HG03159 (cell line): ENCODE results near the gene SPATA25.
A peak's percentile ranks its signal among the peaks of the same experiment; 100 is the strongest.
"Not testable (repeated sequence)": the region's sequence is repeated elsewhere in the genome, so short reads cannot be mapped to it uniquely, and the experiment has no call there.

Source experiments
- ATAC-seq: cut with Tn5 transposase; IDR thresholded peaks from one replicate; pipeline ENCODE4 v1.9.1; 2021; ENCODE audit warnings: mild to moderate bottlenecking, moderate library complexity; ENCODE audit not compliant: unreplicated experiment

SPATA25 gene

DNA sequence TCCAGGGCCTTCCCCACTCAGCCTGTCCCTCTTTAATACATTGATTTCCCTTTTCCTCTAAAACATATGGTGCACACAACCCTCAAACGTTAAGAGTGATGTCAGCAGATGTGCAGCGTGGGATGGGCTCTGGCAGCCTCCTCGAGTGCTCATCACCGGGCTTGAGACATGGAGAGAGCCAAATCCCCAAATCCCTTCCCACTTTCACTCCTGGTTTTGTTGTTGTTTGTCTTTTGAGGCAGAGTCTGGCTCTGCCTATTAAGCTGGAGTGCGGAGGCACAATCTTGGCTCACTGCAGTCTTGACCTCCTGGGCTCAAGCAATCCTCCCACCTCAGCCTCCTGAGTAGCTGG, 30.3 kb upstream of the SPATA25 start:
- no peak for ATAC-seq

DNA sequence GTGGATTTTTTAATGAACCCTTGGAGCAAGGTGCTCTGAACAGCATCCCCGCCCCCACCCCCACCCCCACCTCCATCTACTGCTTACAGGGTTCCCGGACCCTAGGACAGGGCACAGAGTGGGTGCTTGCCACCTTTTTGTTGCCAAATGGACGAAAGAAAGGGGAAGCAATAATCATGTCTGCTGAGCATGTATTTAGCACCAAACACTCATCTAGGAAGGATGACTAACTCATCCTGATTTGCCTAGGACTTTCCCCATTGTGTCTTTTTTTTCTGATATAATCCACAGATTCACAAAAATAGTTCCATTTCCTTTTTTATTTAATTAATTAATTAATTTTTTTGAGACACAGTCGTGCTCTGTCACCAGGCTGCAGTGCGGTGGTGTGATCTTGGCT, 25.7 kb upstream of the SPATA25 start:
- ATAC-seq = no peak

DNA sequence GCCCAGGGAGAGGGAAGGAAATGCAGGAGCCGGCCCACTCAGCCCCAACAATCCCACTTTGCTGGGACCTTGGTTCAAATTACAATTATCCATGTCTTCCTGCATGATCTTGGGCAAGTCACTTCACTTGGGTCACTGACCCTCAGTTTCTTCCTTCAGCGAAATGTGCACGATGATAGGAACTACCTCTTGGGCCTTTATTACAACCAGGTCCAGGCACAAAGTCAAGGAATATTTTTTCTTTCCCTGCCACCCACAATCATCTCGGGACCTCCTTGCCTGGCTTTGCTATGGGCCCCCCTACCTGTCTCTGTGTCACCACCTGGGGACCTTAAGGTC, 24.9 kb upstream of the SPATA25 start:
- no peak for ATAC-seq

DNA sequence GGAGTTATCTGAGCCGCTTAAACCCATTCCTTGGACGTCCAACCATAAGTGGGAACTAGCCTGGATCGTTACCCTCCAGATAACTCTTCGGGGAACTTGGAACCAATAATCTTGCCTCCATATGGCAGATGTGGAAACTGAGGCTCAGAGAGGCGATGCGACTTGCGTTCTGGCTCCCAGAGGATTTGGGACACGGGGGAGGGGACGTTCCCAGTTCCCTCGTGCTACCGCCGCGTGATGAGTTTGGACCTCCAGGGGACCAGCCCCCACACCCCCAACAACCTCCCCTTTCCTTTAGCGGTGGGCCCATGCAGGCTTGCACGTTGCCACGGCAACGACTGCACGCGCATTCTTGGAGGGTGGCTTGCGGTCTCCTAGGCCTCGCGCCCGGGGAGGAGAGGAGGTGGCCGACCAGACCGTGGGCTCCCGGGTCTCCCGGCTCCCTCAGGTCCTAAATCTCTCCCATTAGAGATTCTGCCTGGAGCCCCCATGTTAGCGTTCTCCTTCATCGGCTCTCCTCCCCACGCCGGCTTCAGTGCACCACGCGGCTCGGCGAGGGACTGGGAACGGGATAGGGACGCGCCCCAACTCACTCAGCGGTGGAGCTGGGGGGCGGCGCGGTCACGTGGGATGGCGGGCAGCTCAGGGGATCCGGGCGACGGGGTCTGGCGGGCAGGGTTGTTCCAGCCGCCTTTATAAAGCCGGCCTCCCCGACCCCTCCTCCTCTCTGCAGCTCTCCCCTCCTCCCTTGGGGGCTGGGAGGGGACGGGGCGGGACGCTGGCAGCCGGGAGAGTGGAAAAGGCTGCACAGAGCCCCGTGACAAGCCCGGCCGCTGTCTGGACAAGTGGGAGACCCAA, 24.3 kb upstream of the SPATA25 start, which contains the start of gene PLTP:
TSS of gene PLTP (minus strand) at position 670 of the 858 bp plus-strand sequence. CDS start 703 bp downstream, outside the sequence.
- peak; percentile 4 for ATAC-seq

DNA sequence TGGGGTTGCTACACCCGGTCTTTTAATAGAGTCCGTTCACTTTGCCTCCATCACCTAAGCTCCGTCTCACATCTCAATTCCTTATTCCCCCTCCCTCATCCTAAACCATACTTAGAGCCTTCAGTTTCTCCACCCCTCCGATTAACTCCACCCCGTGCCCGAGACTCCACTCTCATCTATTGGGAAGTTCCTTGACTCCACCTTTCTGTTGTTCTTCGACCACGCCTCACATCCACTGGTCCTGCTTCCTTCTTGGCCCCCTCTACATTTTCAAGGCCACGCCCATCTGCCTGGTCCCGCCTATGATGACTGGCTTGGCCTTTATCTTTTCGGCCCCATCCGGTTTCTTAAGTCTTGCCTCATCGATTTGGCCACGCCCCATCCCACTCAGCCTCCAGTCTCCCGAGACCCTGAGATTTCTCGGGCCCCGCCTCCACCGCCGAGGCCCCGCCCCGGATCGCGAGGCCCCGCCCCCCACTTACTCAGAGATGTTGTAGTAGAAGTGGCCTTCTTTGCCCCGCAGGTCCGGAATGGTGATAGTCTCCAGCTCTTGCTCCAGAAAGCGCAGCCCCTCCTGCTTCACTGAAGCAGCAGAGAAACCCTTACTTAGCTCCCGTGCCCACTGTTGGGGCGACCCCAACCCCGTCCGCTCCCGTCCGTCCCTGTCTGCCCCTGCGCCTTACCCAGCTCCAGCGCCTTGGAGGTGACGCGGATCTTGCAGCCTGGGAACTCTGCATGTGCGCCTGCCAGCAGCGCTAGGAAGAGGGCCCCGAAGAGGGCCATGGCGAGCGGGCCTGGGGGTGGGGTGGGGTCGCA, 23.5 kb upstream of the SPATA25 start:
- peak; percentile 89 for ATAC-seq

DNA sequence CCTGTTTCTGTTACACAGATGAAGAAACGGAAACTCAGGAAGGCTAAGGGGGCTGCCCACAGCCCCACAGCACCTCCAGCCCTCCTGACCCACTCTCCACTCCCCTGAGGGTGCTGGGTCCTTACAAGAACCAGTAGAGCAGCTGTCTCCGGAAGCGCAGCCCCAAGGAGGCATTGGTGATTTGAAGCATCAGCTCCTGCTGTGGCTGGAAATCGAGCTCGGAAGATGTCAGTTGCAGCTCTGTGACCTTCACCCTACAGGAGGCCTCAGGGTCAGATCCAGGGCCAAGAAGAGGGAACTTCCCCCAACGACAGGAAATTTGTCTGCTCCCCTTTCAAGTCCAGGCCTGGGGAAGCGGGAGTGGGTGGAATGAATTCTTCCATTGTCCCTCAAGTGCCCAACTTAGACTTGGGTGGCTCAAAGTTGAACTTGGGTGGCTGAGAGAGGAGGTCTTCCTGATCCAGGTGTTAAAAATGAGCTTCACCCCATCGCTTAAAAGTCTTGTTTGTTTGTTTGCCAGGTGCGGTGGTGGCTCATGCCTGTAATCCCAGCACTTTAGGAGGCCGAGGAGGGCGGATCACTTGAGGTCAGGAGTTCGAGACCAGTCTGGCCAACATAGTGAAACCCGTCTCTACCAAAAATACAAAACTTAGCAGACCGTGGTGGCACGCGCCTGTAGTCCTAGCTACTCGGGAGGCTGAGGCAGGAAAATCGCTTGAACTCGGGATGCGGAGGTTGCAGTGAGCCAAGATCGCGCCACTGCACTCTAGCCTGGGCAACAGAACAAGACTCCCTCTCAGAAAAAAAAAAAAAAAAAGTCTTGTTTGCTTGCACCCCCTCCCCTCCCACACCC, 22.6 kb upstream of the SPATA25 start:
- no peak for ATAC-seq

DNA sequence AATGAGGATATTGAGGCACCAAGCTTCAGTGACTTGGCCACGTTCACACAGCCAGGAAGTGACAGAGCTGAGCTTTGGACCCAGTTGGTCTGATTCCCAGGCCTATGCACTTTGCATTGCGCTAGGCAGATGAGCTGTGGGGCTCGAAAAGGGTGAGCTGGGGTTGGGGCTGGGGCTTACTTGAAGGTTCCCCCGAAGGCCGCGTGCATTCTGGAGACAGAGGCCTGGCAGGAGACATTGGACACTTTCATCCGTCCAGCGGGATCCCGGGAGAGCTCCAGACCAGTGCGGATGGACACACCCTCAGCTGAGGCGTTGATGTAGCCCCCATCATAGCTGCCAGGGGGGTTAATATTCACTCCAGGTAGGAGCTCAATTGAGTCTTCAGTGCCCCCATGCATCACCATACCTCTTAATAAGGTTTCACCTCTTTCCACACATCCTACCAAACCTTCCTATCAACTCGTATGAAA, 21.9 kb upstream of the SPATA25 start:
- no peak for ATAC-seq

DNA sequence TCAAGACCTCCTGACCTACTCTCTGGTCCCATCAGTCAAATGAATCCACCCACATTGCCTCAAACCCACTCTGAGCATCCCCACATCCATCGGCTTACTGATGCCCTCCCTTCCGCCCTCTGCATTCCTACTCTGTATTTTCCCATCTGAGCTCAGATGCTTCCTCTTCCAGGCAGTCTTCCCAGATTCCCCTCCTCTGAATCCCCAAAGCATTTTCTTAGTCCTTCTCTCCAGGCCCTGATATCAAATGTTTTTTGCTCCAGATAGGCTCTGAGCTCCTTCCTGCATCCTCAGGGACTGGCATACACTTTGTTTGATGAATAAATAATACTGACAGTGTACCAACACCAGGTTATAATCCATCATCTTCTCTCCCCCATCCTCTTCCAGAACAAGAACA, 20.7 kb upstream of the SPATA25 start:
- ATAC-seq = no peak

DNA sequence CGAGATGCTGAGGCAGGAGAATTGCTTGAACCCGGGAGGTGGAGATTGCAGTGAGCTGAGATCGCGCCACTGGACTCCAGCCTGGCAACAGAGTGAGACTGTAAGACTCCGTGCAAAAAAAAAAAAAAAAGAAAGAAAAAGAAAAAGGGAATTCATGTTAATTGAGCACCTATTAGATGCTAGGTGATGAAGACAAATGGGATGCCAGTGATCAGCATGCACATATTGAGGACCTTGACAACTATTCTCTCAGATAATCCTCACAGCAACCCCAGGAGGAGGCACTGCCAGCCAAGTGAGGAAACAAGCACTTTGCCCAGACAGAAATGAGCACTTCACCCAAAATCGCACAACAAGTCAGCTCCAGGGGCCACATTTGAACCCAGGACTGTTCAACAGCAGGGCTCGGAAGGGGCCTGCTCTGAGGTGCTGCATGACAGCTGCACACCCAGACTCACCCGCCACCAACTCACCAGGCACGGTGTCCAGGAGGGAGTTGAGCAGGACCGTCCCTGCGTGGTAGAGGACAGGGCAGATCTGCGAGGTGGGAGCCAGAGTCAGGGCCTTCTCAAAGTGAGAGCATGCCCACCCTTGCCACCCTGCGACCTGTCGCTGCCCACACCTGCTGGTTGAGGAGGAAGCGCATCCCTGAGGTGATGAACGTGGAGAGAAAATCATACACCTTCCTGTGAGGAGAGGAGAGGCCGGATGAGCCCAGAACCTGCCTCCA, 20.0 kb upstream of the SPATA25 start:
- no peak for ATAC-seq

DNA sequence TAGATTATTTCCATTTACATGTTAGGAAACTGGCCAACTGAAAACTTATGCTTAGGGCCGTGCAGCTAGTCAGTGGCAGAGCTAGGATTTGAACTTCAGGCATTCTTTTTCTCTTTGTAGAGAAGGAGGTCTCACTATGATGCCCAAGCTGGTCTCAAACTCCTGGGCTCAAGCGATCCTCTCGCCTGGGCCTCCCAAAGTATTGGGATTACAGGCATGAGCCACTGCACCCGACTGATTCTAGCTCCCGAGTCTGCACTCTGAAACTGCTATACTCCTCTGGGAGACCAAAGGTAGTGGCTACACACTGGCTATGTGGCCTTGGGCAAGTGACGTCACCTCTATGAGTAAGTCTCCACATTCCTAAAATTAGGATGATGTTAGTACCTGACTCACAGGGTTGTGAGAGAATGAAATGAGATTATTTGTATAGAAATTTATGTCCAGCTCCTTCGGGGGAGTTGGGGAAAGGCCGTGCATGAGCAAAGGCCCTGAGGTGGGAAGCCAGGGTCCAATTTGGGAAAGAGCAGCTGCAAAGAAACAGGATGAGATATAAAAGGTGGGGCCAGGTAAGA, 18.2 kb upstream of the SPATA25 start:
- ATAC-seq = no peak

DNA sequence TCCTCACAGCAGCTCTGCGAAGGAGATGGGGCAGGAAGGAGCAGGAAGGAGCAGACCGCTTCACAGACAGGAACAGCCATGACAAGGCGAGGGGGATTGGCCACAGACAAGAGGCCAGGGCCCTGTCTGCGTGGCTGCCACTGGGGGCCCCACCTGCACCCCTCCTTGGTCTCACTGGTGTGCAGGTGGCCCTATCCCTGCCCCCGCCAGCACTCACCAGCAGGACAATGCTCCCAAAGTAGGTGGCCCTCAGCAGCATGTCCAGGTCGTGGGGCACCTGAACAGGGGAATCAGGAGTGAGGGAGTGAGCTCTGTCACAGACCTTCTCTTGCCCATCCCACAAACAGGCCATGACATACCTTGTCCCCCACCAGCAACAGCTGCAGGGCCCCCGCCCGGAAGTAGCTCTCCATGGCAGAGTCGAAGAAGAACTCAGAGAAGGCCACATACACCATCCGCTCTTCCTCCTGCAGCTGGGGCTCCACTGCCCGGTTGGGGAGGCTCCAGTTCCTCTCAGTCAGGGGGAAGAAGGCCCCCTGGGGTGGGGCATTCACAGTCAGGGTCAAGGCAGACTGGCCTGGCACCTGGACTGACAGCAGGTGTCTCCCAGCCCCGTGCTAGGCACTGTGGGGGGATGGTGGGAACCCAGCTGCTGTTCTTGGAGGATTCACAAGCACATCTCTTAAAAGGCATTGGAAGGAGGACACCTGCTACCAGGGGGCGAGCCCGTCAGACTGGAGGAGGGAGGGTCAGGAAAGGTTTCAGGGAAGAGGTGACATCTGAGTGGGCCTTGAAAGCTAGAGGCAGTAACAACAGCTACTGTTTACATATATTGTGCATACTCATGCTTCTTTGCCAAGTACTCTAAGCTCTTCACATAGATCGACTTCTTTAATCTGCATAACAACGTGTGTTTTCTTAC, 17.4 kb upstream of the SPATA25 start:
- no peak for ATAC-seq

DNA sequence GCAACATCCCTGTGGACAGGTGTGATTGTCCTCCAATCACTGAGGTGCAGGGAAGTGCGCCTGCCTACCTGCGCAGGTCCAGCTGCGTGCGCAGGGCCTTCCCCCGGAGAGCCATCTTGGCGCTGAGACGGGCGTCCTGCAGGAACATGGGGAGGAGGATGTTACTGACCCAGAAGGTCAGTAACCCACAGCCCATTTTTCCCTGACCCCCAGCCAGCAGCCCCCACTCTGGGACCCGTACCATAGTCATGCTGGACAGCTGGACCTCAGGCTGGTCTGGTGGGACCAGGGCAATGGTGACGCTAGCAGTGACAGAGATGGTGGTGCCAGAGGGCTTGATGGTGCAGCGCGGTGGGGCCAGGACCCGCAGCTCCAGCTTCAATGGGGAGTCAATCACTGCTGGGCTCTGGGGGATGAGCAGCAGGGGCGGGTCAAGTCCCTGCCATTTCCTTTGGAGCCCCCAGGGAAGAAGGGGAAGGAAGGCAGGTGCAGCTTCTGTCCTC, 14.8 kb upstream of the SPATA25 start:
- ATAC-seq = no peak

DNA sequence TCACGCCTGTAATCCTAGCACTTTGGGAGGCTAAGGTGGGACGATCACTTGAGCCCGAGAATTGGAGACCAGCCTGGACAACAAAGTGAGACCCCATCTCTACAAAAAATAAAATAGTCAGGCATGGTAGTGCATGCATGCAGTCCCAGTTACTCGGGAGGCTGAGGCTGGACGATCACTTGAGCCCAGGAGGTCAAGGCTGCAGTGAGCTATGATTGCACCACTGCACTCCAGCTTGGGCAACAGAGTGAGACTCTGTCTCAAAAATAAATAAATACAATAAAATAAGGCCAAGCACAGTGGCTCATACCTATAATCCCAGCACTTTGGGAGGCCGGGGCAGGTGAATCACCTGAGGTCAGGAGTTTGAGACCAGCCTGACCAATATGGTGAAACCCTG, 13.9 kb upstream of the SPATA25 start:
- not testable (repeated sequence) for ATAC-seq

DNA sequence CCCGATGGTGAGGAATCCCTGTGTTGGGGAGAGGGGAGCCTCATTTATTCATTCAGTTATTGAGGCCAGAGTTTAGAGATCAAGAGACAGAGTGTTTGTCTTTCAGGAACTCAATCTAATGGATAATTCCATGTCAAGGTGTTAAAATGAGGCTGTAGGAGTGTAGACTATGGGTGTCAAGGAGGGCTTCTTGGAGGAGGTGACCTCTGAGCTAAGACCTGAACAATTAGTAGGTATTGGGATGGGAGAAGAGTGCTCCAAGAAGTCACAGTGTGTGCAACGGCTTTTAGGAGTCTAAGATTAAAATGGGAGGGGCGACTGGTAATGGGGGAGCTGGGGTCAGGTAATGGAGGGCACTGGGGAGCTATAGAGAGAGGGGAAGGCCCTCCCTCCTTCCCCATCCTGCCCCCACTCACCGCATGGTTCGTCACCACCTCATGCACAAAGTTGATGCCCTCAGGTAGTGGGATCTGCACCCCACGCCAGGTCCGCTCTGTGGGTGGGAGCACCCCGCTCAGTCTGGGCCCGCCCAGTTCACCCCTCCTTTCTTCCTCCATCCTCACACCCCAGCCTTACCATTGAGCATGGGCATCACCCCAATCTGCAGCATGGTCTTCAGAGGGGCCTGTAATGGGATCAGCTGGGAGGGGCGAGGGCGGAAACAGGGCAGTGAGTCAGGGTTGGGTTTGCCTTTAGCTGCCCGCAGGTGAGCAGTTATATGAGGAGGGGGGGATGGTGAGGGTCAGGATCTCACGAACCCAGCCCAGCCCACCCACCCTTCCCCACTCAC, 11.8 kb upstream of the SPATA25 start:
- no peak for ATAC-seq

DNA sequence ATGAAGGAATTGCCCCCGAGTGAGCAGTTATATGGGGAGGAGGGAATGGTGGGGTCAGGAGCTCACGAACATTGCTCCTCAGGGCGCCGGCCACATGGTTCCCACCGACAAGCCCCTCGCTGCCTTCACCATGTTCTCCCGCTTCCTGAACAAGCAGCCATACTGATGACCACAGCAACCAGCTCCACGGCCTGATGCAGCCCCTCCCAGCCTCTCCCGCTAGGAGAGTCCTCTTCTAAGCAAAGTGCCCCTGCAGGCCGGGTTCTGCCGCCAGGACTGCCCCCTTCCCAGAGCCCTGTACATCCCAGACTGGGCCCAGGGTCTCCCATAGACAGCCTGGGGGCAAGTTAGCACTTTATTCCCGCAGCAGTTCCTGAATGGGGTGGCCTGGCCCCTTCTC, 10.9 kb upstream of the SPATA25 start:
- no peak for ATAC-seq

DNA sequence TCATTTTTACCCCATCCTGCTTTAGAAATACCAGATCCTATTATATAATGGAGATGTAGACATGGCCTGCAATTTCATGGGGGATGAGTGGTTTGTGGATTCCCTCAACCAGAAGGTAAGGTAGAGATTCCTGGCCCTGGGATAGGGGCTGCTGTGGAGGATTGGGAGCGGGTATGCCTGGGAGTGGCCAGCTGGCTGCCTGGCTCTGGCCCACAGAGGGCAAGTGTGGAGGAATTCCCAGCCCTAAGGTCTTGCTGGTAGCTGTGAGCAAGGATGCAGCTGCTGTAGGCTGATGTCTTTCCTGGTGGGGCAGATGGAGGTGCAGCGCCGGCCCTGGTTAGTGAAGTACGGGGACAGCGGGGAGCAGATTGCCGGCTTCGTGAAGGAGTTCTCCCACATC, 10.3 kb upstream of the SPATA25 start:
- ATAC-seq = no peak

DNA sequence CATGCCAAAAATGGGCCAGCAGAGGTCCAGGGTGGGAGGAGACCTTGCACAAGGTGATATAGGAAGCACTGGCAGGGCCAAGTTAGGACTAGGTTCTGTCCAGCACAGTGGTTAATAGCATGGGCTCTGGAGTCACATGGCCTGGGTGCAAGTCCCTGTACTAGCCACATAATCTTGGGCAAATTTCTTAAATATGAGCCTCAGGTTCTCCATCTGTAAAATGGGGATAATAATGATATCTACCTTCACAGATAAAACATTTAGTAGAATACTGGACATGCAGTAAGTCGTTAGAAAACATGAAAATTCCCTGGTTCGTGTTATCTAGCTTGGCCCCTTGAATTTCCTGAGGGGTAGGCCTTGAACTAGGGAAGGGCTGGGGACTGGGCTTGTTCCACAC, 9.9 kb upstream of the SPATA25 start:
- no peak for ATAC-seq

DNA sequence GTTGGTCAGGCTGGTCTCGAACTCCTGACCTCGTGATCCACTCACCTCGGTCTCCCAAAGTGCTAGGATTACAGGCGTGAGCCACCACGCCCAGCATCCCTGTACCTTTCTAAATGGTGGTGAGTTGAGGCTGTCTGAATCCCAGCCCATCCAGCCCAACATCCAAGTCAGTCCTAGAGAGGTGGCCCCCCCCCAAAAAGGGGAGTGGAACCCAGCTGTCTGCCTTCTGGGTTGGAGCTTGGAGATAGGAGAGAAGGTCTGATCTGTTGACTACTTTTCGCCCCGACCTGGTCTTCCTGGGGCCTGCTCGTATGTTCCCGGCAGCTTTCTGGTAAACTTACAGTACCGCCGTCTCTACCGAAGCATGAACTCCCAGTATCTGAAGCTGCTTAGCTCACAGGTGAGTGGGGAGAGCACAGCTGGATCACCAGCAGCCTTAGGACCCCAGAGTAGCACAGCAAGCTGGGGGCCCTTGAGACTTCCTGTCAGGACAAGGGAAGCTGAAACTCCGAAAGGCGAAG, 9.3 kb upstream of the SPATA25 start:
- ATAC-seq = no peak
